ENCODE measurements around the gene NELL2. TPM values are rescaled to one million over a fixed set of nuclear protein-coding genes. Genes with fewer than 3 reads are reported as not detected.

The NELL2 gene
- polyA plus RNA-seq, 3 donors = 0.09 to 0.98 (median 0.39) TPM

- Histone ChIP-seq H4K20me1 (ENCODE audit: insufficient read depth, low read length) (no peaks in the 10 kb centered on the region), H3K27ac (ENCODE audit: low read depth in 1 of 2, low read length in 2 of 2) (no peak overlapping the region), H3K79me2 (ENCODE audit: insufficient read depth, low read length) (no peaks in the 10 kb centered on the region), H3K4me3 (replicated peaks in 1 of 3; ENCODE audit: low read depth in 2 of 3, low read length in 3 of 3) (no peak overlapping the region), H3K36me3 (replicated peaks in 1 of 2; ENCODE audit: control insufficient read depth in 1 of 2, insufficient read depth in 2 of 2, low read length in 2 of 2) (no peaks in the 10 kb centered on the region), H3K9me3 (replicated peaks in 1 of 2; ENCODE audit: control insufficient read depth in 1 of 2, insufficient read depth in 1 of 2, low read length in 2 of 2) (peaks cover 37 to 67% of the 10 kb centered on the region in 2 donors), H2AFZ (ENCODE audit: insufficient read depth, low read depth, low read length, poor library complexity, severe bottlenecking) (no peak overlapping the region), H3K9ac (ENCODE audit: insufficient read depth, low read length, poor library complexity, severe bottlenecking) (no peak overlapping the region), H3K4me1 (ENCODE audit: control insufficient read depth in 1 of 2, insufficient read depth in 2 of 2, low read length in 2 of 2) (no peaks in the 10 kb centered on the region), H3K27me3 (ENCODE audit: control insufficient read depth in 2 of 2, insufficient read depth in 2 of 2, low read length in 2 of 2) (no peaks in the 10 kb centered on the region), H3K4me2 (replicated peaks; ENCODE audit: extremely low read depth, low read length, poor library complexity, severe bottlenecking) (no peak overlapping the region)
- Mint-ChIP-seq H3K27me3 (ENCODE audit: low read depth in 3 of 3) (no peaks in the 10 kb centered on the region), H3K4me1 (no peaks in the 10 kb centered on the region), H3K4me3 (no peak overlapping the region), H3K36me3 (no peaks in the 10 kb centered on the region), H3K27ac (no peak overlapping the region), H3K9me3 (peaks cover 13 to 45% (median 25%) of the 10 kb centered on the region in 7 donors)
- no peak for TF ChIP-seq CTCF (IDR thresholded peaks at IDR 0.05)
- DNase-seq = no peak
- intact Hi-C loops (cut with micrococcal nuclease) = no loop called here
- no CpG with 5 or more reads among the region's 2 CpGs for WGBS (ENCODE audit: insufficient coverage)
Measured at GRCh38 chr12:44476683-44477082, 399.4 kb downstream of the NELL2 start.

GRCh38 chr12:44465139-44465538 is 411.0 kb downstream of the NELL2 start:
- H3K36me3 Mint-ChIP-seq = no peaks in the 10 kb centered on the region
- no peaks in the 10 kb centered on the region for H3K79me2 ChIP-seq (ENCODE audit: insufficient read depth, low read length)
- no peaks in the 10 kb centered on the region for H4K20me1 ChIP-seq (ENCODE audit: insufficient read depth, low read length)

More at GRCh38 chr12:44465139-44465538, 411.0 kb downstream of the NELL2 start:
- Mint-ChIP-seq H3K9me3 (peaks cover 3 to 15% (median 9%) of the 10 kb centered on the region in 7 donors), H3K4me1 (no peaks in the 10 kb centered on the region), H3K27me3 (ENCODE audit: low read depth in 3 of 3) (no peaks in the 10 kb centered on the region), H3K4me3 (no peak overlapping the region), H3K27ac (no peak overlapping the region)
- H3K4me2 ChIP-seq (replicated peaks; ENCODE audit: extremely low read depth, low read length, poor library complexity, severe bottlenecking) = no peak overlapping the region
- H3K9ac ChIP-seq (ENCODE audit: insufficient read depth, low read length, poor library complexity, severe bottlenecking) = no peak overlapping the region
- H2AFZ ChIP-seq (ENCODE audit: insufficient read depth, low read depth, low read length, poor library complexity, severe bottlenecking) = no peak overlapping the region
- no peak overlapping the region for H3K4me3 ChIP-seq (replicated peaks in 1 of 3; ENCODE audit: low read depth in 2 of 3, low read length in 3 of 3)
- no peak for DNase-seq
- H3K4me1 ChIP-seq (ENCODE audit: control insufficient read depth in 1 of 2, insufficient read depth in 2 of 2, low read length in 2 of 2) = no peaks in the 10 kb centered on the region
- H3K27me3 ChIP-seq (ENCODE audit: control insufficient read depth in 2 of 2, insufficient read depth in 2 of 2, low read length in 2 of 2) = no peaks in the 10 kb centered on the region
- 75% methylated on average over 2 of the region's 2 CpGs for WGBS (ENCODE audit: insufficient coverage)
- H3K9me3 ChIP-seq (replicated peaks in 1 of 2; ENCODE audit: control insufficient read depth in 1 of 2, insufficient read depth in 1 of 2, low read length in 2 of 2) = peaks cover 4 to 16% of the 10 kb centered on the region in 2 donors
- no peak for TF ChIP-seq CTCF (IDR thresholded peaks at IDR 0.05)
- H3K27ac ChIP-seq (ENCODE audit: low read depth in 1 of 2, low read length in 2 of 2) = no peak overlapping the region
- H3K36me3 ChIP-seq (replicated peaks in 1 of 2; ENCODE audit: control insufficient read depth in 1 of 2, insufficient read depth in 2 of 2, low read length in 2 of 2) = no peaks in the 10 kb centered on the region
- intact Hi-C loops (cut with micrococcal nuclease) = no loop called here

Data from CD14-positive monocyte (primary cell).